HEK293 (cell line): ENCODE results near the gene INSYN2B.

Experiments
- CTCF ChIA-PET: fragments of 350-600 bp; formaldehyde crosslinking; extraction: SDS; loops from one replicate; lab custom pipeline; 2021; ENCODE audit warnings: antibody characterized with exemption; lab: Yijun Ruan, JAX
- POLR2A ChIA-PET: fragments of 300-600 bp; formaldehyde crosslinking; extraction: SDS; loops from one replicate; lab custom pipeline; 2020; ENCODE audit warnings: antibody characterized with exemption, inconsistent platforms; lab: Yijun Ruan, JAX
- H3K27ac ChIP-seq: fragments of 200-500 bp; sonication (Bioruptor generic); 2 replicates; pipeline ENCODE4 v1.5.1; 2014; ENCODE audit warnings: low read depth, low read length, control low read depth, inconsistent platforms; ENCODE audit errors: extremely low read depth
- H3K36me3 ChIP-seq, 2 experiments: fragments of 200-500 bp in 1 of 2; sonication (Bioruptor generic) in 1 of 2; 1 replicate in 1 of 2; 2 replicates in 1 of 2; pipeline ENCODE4 v1.5.1; 2014 to 2017; ENCODE audit warnings: inconsistent platforms in 2 of 2, low read length in 2 of 2; ENCODE audit not compliant: control insufficient read depth in 2 of 2, insufficient read depth in 1 of 2
- H3K4me1 ChIP-seq: fragments of 200-500 bp; sonication (Bioruptor generic); 2 replicates; pipeline ENCODE4 v1.5.1; 2014; ENCODE audit warnings: mild to moderate bottlenecking, low read length, inconsistent platforms; ENCODE audit not compliant: control insufficient read depth, insufficient read depth
- H3K4me3 ChIP-seq: 2 replicates; pipeline ENCODE4 v1.5.1; 2011; ENCODE audit warnings: low read depth, mild to moderate bottlenecking, control low read depth, low read length, moderate library complexity
- H3K9me3 ChIP-seq: fragments of 200-500 bp; sonication (Bioruptor generic); 2 replicates; pipeline ENCODE4 v1.5.1; 2014; ENCODE audit warnings: low read depth, low read length, inconsistent platforms; ENCODE audit not compliant: control insufficient read depth, insufficient read depth
- EGR2 ChIP-seq: fragments of 450-650 bp; formaldehyde crosslinking; IDR thresholded peaks from 2 replicates; pipeline ENCODE4 v1.5.1; 2016; ENCODE audit warnings: low read depth, missing biosample characterization, missing genetic modification characterization
- GLIS2 ChIP-seq: fragments of 450-650 bp; formaldehyde crosslinking; IDR thresholded peaks from 2 replicates; pipeline ENCODE4 v1.5.1; 2016; ENCODE audit warnings: missing biosample characterization, missing genetic modification characterization
- HOXC10 ChIP-seq: sonication (generic); formaldehyde crosslinking; IDR thresholded peaks from 2 replicates; pipeline ENCODE4 v1.8.1; 2023; ENCODE audit warnings: mild to moderate bottlenecking, missing genetic modification reagents
- IKZF3 ChIP-seq: fragments of 450-650 bp; IDR thresholded peaks from 2 replicates; pipeline ENCODE4 v1.5.0; 2018; ENCODE audit warnings: missing biosample characterization, mild to moderate bottlenecking, missing genetic modification characterization, moderate library complexity
- PRDM1 ChIP-seq: fragments of 450-650 bp; formaldehyde crosslinking; IDR thresholded peaks from 2 replicates; pipeline ENCODE4; 2016; ENCODE audit warnings: missing biosample characterization, missing genetic modification characterization
- WT1 ChIP-seq: fragments of 450-650 bp; formaldehyde crosslinking; IDR thresholded peaks from 2 replicates; pipeline ENCODE4 v1.5.1; 2016; ENCODE audit warnings: missing biosample characterization, missing genetic modification characterization
- ZBTB1 ChIP-seq: fragments of 450-650 bp; formaldehyde crosslinking; IDR thresholded peaks from 2 replicates; pipeline ENCODE4 v1.5.1; 2016; ENCODE audit warnings: missing biosample characterization, missing genetic modification characterization
- ZBTB26 ChIP-seq: fragments of 450-650 bp; formaldehyde crosslinking; optimal IDR thresholded peaks from 2 replicates; pipeline ENCODE3; 2016; ENCODE audit warnings: missing biosample characterization, mild to moderate bottlenecking, missing genetic modification characterization
- ZNF138 ChIP-seq: fragments of 450-650 bp; formaldehyde crosslinking; IDR thresholded peaks from 2 replicates; pipeline ENCODE4 v1.5.1; 2016; ENCODE audit warnings: missing biosample characterization, missing genetic modification characterization, borderline replicate concordance
- ZNF2 ChIP-seq: fragments of 450-650 bp; formaldehyde crosslinking; IDR thresholded peaks from 2 replicates; pipeline ENCODE4 v1.5.1; 2016; ENCODE audit warnings: missing biosample characterization, missing genetic modification characterization
- ZNF350 ChIP-seq: fragments of 450-650 bp; formaldehyde crosslinking; IDR thresholded peaks from 2 replicates; pipeline ENCODE4 v1.5.0; 2017; ENCODE audit warnings: missing biosample characterization, mild to moderate bottlenecking, missing genetic modification characterization
- ZNF362 ChIP-seq: fragments of 450-650 bp; formaldehyde crosslinking; IDR thresholded peaks from 2 replicates; pipeline ENCODE4 v1.5.1; 2016; ENCODE audit warnings: missing biosample characterization, missing genetic modification characterization
- ZNF37A ChIP-seq: fragments of 450-650 bp; IDR thresholded peaks from 2 replicates; pipeline ENCODE4 v1.5.1; 2018; ENCODE audit warnings: missing biosample characterization, missing genetic modification characterization
- ZNF558 ChIP-seq: fragments of 450-650 bp; formaldehyde crosslinking; IDR thresholded peaks from 2 replicates; pipeline ENCODE4 v1.5.1; 2016; ENCODE audit warnings: missing biosample characterization, missing genetic modification characterization
- ZNF658 ChIP-seq: fragments of 450-650 bp; formaldehyde crosslinking; IDR thresholded peaks from 2 replicates; pipeline ENCODE4; 2016; ENCODE audit warnings: missing biosample characterization, missing genetic modification characterization
- TF ChIP-seq, protein P1 (sequence below): sonication (generic); formaldehyde crosslinking; IDR thresholded peaks from 2 replicates; pipeline ENCODE4 v1.8.1; 2022; ENCODE audit warnings: mild to moderate bottlenecking, moderate library complexity, missing genetic modification reagents
- TF ChIP-seq, protein P2 (sequence below): fragments of 450-650 bp; formaldehyde crosslinking; IDR thresholded peaks from 2 replicates; pipeline ENCODE4 v1.5.1; 2016; ENCODE audit warnings: missing biosample characterization, missing genetic modification characterization

Gene INSYN2B

GRCh38 chr5:169851321-169851850 is 128.9 kb downstream of the INSYN2B start:
- H3K4me3 ChIP-seq = no peak overlapping the region
- no peaks in the 10 kb centered on the region for H3K4me1 ChIP-seq
- CTCF ChIA-PET = interaction anchor here (2.0 kb wide), 1 partner anchor 129 kb away, joined by 7 read pairs; the partner anchor contains the start of gene INSYN2B
- TF ChIP-seq, protein P1, sequence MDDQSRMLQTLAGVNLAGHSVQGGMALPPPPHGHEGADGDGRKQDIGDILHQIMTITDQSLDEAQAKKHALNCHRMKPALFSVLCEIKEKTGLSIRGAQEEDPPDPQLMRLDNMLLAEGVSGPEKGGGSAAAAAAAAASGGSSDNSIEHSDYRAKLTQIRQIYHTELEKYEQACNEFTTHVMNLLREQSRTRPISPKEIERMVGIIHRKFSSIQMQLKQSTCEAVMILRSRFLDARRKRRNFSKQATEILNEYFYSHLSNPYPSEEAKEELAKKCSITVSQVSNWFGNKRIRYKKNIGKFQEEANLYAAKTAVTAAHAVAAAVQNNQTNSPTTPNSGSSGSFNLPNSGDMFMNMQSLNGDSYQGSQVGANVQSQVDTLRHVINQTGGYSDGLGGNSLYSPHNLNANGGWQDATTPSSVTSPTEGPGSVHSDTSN (CRISPR knock-in tag) = no peak
- no peak for TF ChIP-seq GLIS2 (tag by site-specific recombination)
- TF ChIP-seq ZNF558 = no peak
- TF ChIP-seq ZBTB1 (tag by site-specific recombination) = no peak
- TF ChIP-seq WT1 (tag by site-specific recombination) = no peak
- TF ChIP-seq, all 188 proteins: peak for 0
- H3K36me3 ChIP-seq = no peaks in the 10 kb centered on the region
- H3K9me3 ChIP-seq = no peaks in the 10 kb centered on the region
- H3K27ac ChIP-seq = no peak overlapping the region
- POLR2A ChIA-PET = no interaction called here

GRCh38 chr5:169850409-169850808 is 129.9 kb downstream of the INSYN2B start:
- TF ChIP-seq ZNF658 (tag by site-specific recombination) (no peak), ZNF2 (peak; percentile 99)
- H3K4me1 ChIP-seq = no peaks in the 10 kb centered on the region
- no peaks in the 10 kb centered on the region for H3K9me3 ChIP-seq
- ChIA-PET CTCF (interaction anchor here (0.6 to 1.4 kb wide), 5 partner anchors 9 to 1379 kb away, joined by 3 to 7 read pairs (median 4); partner anchors contain the start of gene INSYN2B), POLR2A (no interaction called here)
- H3K4me3 ChIP-seq = no peak overlapping the region
- H3K27ac ChIP-seq = no peak overlapping the region
- H3K36me3 ChIP-seq = no peaks in the 10 kb centered on the region

GRCh38 chr5:169848792-169849191 is 131.5 kb downstream of the INSYN2B start:
- POLR2A ChIA-PET = no interaction called here
- H3K36me3 ChIP-seq = no peaks in the 10 kb centered on the region
- CTCF ChIA-PET = no interaction called here

More at GRCh38 chr5:169848792-169849191, 131.5 kb downstream of the INSYN2B start:
- no peaks in the 10 kb centered on the region for H3K4me1 ChIP-seq
- H3K27ac ChIP-seq = no peak overlapping the region
- H3K4me3 ChIP-seq = no peak overlapping the region
- H3K9me3 ChIP-seq = no peaks in the 10 kb centered on the region
- TF ChIP-seq EGR2 (tag by site-specific recombination) = no peak
- no peak for TF ChIP-seq ZNF350 (tag by site-specific recombination)
- no peak for TF ChIP-seq ZBTB26 (tag by site-specific recombination)
- TF ChIP-seq ZNF37A (tag by site-specific recombination) = no peak
- no peak for TF ChIP-seq ZNF138 (tag by site-specific recombination)
- TF ChIP-seq IKZF3 (tag by site-specific recombination) = no peak
- no peak for TF ChIP-seq PRDM1
- TF ChIP-seq, protein P2, sequence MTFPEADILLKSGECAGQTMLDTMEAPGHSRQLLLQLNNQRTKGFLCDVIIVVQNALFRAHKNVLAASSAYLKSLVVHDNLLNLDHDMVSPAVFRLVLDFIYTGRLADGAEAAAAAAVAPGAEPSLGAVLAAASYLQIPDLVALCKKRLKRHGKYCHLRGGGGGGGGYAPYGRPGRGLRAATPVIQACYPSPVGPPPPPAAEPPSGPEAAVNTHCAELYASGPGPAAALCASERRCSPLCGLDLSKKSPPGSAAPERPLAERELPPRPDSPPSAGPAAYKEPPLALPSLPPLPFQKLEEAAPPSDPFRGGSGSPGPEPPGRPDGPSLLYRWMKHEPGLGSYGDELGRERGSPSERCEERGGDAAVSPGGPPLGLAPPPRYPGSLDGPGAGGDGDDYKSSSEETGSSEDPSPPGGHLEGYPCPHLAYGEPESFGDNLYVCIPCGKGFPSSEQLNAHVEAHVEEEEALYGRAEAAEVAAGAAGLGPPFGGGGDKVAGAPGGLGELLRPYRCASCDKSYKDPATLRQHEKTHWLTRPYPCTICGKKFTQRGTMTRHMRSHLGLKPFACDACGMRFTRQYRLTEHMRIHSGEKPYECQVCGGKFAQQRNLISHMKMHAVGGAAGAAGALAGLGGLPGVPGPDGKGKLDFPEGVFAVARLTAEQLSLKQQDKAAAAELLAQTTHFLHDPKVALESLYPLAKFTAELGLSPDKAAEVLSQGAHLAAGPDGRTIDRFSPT (tag by site-specific recombination) = no peak
- TF ChIP-seq ZNF362 (tag by site-specific recombination) = no peak
- TF ChIP-seq HOXC10 (CRISPR knock-in tag) = no peak
- TF ChIP-seq, all 188 proteins: peak for 0
